BJ (cell line): ENCODE measurements around the gene BCDIN3D. TPM values are rescaled to one million over a fixed set of nuclear protein-coding genes. Genes with fewer than 3 reads are reported as not detected.

Source experiments
- CTCF ChIA-PET: fragments of 350-600 bp; formaldehyde crosslinking; extraction: SDS; loops from one replicate; lab custom pipeline; 2021; ENCODE audit warnings: antibody characterized with exemption, inconsistent platforms; lab: Yijun Ruan, JAX
- POLR2A ChIA-PET: fragments of 300-600 bp; sonication (Branson Sonifier 250); formaldehyde crosslinking; extraction: SDS; loops from one replicate; lab custom pipeline; 2021; ENCODE audit warnings: antibody characterized with exemption; lab: Charles Lee
- DNase-seq: peaks from one replicate; pipeline ENCODE4 v3.0.0-alpha.2; 2011; ENCODE audit warnings: low read depth
- H3K27me3 ChIP-seq: 2 replicates; pipeline ENCODE4 v1.6.0; 2011; ENCODE audit warnings: low read length; ENCODE audit not compliant: control insufficient read depth, insufficient read depth
- H3K36me3 ChIP-seq: 2 replicates; pipeline ENCODE4 v1.5.1; 2011; ENCODE audit warnings: low read length; ENCODE audit not compliant: control insufficient read depth, insufficient read depth
- H3K4me3 ChIP-seq: 2 replicates; pipeline ENCODE4 v1.5.1; 2011; ENCODE audit warnings: low read depth, mild to moderate bottlenecking, control low read depth, low read length
- polyA minus RNA-seq: library from RNA; depleted of rRNA, polyadenylated mRNA; stranded (reverse); fragments of >200 nt; gene quantifications from 2 replicates; pipeline ENCODE4 v1.2.3, GENCODE V29; 2011; rRNA and poly(A)+ RNA removed
- polyA plus RNA-seq: library from polyadenylated mRNA; depleted of rRNA; stranded (reverse); fragments of >200 nt; gene quantifications from 2 replicates; pipeline ENCODE4 v1.2.3, GENCODE V29; 2011; rRNA removed
- TF ChIP-seq, protein P1 (sequence below): IDR thresholded peaks from 2 replicates; pipeline ENCODE4 v1.5.1; 2011; ENCODE audit warnings: low read depth, mild to moderate bottlenecking, control low read depth, inconsistent platforms, low read length, moderate library complexity; ENCODE audit not compliant: insufficient read depth

BCDIN3D gene
- polyA plus RNA-seq = 2.6 and 3.5 TPM in 2 replicates
- polyA minus RNA-seq = 1.6 and 2.5 TPM in 2 replicates

- CTCF ChIA-PET = interaction anchor here (1.0 to 7.0 kb wide), 4 partner anchors 8 to 65 kb away, joined by 3 to 37 read pairs (median 5); no protein-coding TSS in a partner anchor
- Histone ChIP-seq H3K27me3 (no peaks in the 10 kb centered on the region), H3K4me3 (peak within 1 kb of the TSS; percentile 80), H3K36me3 (no peaks in the 10 kb centered on the region)
- peak; percentile 52 for DNase-seq
- TF ChIP-seq, protein P1, sequence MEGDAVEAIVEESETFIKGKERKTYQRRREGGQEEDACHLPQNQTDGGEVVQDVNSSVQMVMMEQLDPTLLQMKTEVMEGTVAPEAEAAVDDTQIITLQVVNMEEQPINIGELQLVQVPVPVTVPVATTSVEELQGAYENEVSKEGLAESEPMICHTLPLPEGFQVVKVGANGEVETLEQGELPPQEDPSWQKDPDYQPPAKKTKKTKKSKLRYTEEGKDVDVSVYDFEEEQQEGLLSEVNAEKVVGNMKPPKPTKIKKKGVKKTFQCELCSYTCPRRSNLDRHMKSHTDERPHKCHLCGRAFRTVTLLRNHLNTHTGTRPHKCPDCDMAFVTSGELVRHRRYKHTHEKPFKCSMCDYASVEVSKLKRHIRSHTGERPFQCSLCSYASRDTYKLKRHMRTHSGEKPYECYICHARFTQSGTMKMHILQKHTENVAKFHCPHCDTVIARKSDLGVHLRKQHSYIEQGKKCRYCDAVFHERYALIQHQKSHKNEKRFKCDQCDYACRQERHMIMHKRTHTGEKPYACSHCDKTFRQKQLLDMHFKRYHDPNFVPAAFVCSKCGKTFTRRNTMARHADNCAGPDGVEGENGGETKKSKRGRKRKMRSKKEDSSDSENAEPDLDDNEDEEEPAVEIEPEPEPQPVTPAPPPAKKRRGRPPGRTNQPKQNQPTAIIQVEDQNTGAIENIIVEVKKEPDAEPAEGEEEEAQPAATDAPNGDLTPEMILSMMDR = no peak
- POLR2A ChIA-PET = interaction anchor here (0.6 to 0.9 kb wide), 4 partner anchors 11 to 1057 kb away, joined by 3 to 15 read pairs (median 4); partner anchors contain the start of gene NCKAP5L
Observed at GRCh38 chr12:49842519-49843352, at the start of gene BCDIN3D. Gene BCDIN3D, minus strand, starts transcription at chr12:49843106. Its CDS starts 19 bp downstream, at chr12:49843087.

GRCh38 chr12:49892084-49892731, 49.3 kb upstream of the BCDIN3D start:
- POLR2A ChIA-PET = no interaction called here
- TF ChIP-seq, protein P1 = no peak
- CTCF ChIA-PET = interaction anchor here (0.7 to 1.7 kb wide), 4 partner anchors 17 to 34 kb away, joined by 3 to 6 read pairs (median 4); no protein-coding TSS in a partner anchor
- no peak for DNase-seq
- Histone ChIP-seq H3K4me3 (no peak overlapping the region), H3K36me3 (no peaks in the 10 kb centered on the region), H3K27me3 (peaks cover 28% of the 10 kb centered on the region)

DNA sequence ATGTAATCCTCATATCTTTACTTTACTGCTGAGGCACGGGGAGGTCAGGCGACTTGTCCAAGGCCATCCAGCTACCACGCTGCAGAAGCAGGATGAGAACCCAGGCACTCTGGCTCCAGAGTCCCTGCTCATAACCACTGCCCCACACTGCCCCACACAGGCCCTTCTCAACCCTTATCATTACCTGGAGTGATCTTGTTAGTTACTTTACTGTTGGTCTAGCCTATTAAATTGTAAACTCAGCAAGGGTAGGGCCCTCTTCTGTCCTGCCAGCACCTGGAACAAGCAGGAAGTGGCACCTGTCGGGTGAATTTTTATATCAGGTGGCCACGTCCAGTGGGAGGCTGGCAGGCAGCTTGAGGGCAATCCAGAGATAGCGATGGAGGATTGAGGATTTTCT, 48.6 kb upstream of the BCDIN3D start:
- H3K4me3 ChIP-seq = no peak overlapping the region
- TF ChIP-seq, protein P1 = no peak
- ChIA-PET CTCF (interaction anchor here (1.0 to 1.7 kb wide), 4 partner anchors 23 to 49 kb away, joined by 3 to 6 read pairs (median 4); no protein-coding TSS in a partner anchor), POLR2A (no interaction called here)
- DNase-seq = no peak
- H3K36me3 ChIP-seq = no peaks in the 10 kb centered on the region
- peaks cover 30% of the 10 kb centered on the region for H3K27me3 ChIP-seq

DNA sequence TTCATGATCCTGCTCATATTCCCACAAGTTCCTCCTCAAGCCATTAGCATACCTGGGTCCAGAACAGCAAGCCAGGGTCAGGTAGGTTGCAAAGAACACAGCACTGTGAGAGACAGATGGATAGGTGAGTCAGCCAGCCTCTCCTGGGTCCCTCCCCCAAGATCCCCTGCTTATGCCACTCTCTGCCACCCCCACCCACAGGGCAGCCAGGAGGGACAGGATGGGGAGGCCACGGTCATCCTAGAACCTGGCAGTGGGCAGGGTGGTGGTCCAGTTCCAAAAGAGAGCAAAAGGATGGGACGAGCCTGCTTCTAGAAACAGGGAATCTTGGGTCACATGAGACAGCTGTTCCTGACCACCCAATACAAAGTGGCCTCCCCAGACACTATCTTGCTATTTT, 48.1 kb upstream of the BCDIN3D start:
- Histone ChIP-seq H3K4me3 (no peak overlapping the region), H3K36me3 (no peaks in the 10 kb centered on the region), H3K27me3 (peaks cover 32% of the 10 kb centered on the region)
- POLR2A ChIA-PET = no interaction called here
- DNase-seq = no peak
- CTCF ChIA-PET = interaction anchor here (1.0 to 1.7 kb wide), 3 partner anchors 25 to 49 kb away, joined by 3 to 4 read pairs (median 4); no protein-coding TSS in a partner anchor
- TF ChIP-seq, protein P1 = no peak

GRCh38 chr12:49890096-49890461, 47.2 kb upstream of the BCDIN3D start:
- no peak for DNase-seq
- no peak overlapping the region for H3K4me3 ChIP-seq
- ChIA-PET POLR2A (no interaction called here), CTCF (interaction anchor here (1.3 to 1.5 kb wide), 2 partner anchors 42 to 77 kb away, joined by 3 to 4 read pairs; no protein-coding TSS in a partner anchor)
- no peaks in the 10 kb centered on the region for H3K36me3 ChIP-seq
- peaks cover 38% of the 10 kb centered on the region for H3K27me3 ChIP-seq
- TF ChIP-seq, protein P1 = no peak
